AG10803 (cell line): ENCODE results near the gene SPHK2.

ENCODE experiments used
- DNase-seq: peaks from one replicate; pipeline ENCODE4 v3.0.0; 2010; ENCODE audit warnings: low read depth
- H3K4me3 ChIP-seq: 2 replicates; pipeline ENCODE4 v1.5.1; 2011; ENCODE audit warnings: mild to moderate bottlenecking, low read length, control low read depth
- CTCF ChIP-seq: conservative IDR thresholded peaks from 2 replicates; pipeline ENCODE4 v1.5.1; 2011; ENCODE audit warnings: mild to moderate bottlenecking, low read length, control low read depth, inconsistent platforms

SPHK2 gene

GRCh38 chr19:48578891-48579290, 40.4 kb upstream of the SPHK2 start:
- no peak for TF ChIP-seq CTCF
- DNase-seq: peak; percentile 29

GRCh38 chr19:48582168-48582567, 37.1 kb upstream of the SPHK2 start:
- TF ChIP-seq CTCF: no peak
- DNase-seq: no peak
- H3K4me3 ChIP-seq: no peak overlapping the region

More at GRCh38 chr19:48578891-48579290, 40.4 kb upstream of the SPHK2 start:
- H3K4me3 ChIP-seq: no peak overlapping the region

- H3K4me3 ChIP-seq: no peak overlapping the region
- no peak for DNase-seq
- TF ChIP-seq CTCF: no peak
These were observed 31.9 kb upstream of the SPHK2 start for GRCh38 chr19:48587387-48587786.

- H3K4me3 ChIP-seq: peak overlapping the region; percentile 65
- TF ChIP-seq CTCF: peak; percentile 90
- peak; percentile 76 for DNase-seq
These were observed 30.5 kb upstream of the SPHK2 start for GRCh38 chr19:48588670-48589401.

- peak; percentile 12 for DNase-seq
- no peak for TF ChIP-seq CTCF
- H3K4me3 ChIP-seq: no peak overlapping the region
These were observed 28.3 kb upstream of the SPHK2 start for GRCh38 chr19:48591021-48591420.

GRCh38 chr19:48595171-48595570, 24.1 kb upstream of the SPHK2 start:
- no peak for DNase-seq
- TF ChIP-seq CTCF: no peak

GRCh38 chr19:48595833-48596232, 23.5 kb upstream of the SPHK2 start:
- TF ChIP-seq CTCF: no peak
- H3K4me3 ChIP-seq: no peak overlapping the region
- no peak for DNase-seq

More at GRCh38 chr19:48595171-48595570, 24.1 kb upstream of the SPHK2 start:
- H3K4me3 ChIP-seq: no peak overlapping the region
